ENCODE measurements around the gene PVR. TPM values are rescaled to one million over a fixed set of nuclear protein-coding genes. Genes with fewer than 3 reads are reported as not detected.

The PVR gene
- total RNA-seq, 4 donors from 2014 or later = 26.2 to 49.0 (median 33.3) TPM

DNA sequence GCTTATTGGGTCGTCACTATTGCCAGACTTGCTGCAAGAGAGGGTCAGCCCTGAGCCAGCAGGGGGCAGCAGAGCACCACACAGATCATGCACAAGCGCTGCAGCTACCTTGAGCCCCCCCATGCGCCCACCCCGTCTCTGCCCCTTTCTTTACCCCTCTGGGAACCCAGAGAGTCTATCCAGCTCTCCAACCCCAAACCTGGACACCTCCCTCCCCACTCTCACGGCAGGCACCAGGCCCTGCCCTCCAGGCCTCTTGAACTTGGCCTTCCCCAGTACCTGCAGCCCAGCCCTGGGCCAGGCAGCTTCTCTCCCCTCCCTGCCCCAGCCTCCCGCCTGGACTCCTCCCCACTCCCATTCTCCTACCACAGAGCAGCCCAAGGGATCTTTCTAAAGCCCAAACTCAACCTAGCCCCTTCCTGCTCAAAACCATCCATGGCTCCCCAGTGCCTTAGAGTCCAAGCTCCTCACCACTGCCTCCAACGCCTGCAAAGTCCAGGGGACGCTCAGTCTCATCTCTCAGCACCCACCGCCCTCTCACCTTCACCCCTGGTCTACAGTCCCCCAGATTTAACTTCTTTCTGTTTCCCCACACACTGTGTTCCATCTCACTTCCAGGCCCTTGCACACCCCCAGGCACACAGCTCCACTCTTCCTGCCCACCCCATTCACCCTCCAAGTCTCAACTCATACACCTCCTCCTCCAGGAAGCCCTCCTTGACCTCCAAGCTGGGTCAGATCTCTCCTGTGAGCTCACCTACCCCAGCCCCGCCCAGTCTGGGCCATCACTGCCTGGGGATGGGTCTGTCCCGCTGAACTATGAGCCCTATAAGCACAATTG is 45.8 kb downstream of the PVR start:
- intact Hi-C loops (cut with DNase I; ENCODE audit: low total_unique reads) (loop anchor here (1.0 kb wide), 1 partner anchor 82 kb away; no protein-coding TSS in a partner anchor), in situ Hi-C loops (cut with MboI; ENCODE audit: low pct_ligation_motif_present in 1 of 4, low pct_unique_long_range_greater_than_20kb in 1 of 4, low sequenced_read_pairs in 3 of 4) (no loop called here)
- Histone ChIP-seq H3K4me1 (peaks cover 3 to 49% (median 36%) of the 10 kb centered on the region in 4 donors), H3K4me3 (no peak overlapping the region), H3K27me3 (no peaks in the 10 kb centered on the region), H3K9me3 (no peaks in the 10 kb centered on the region), H3K27ac (peak overlapping the region; percentile 34 to 69 (median 50)), H3K36me3 (no peaks in the 10 kb centered on the region)
- WGBS, 2 donors (ENCODE audit: low coverage in 1 of 2) = 41 to 75% methylated on average over 4 to 11 of the region's 11 CpGs
- peak; percentile 85 for DNase-seq
- TF ChIP-seq EP300 (IDR thresholded peaks at IDR 0.05; ENCODE audit: low read depth) (no peak), POLR2A (IDR thresholded peaks at IDR 0.05) (no peak), POLR2AphosphoS5 (IDR thresholded peaks at IDR 0.05) (no peak)
- TF ChIP-seq, protein P1, sequence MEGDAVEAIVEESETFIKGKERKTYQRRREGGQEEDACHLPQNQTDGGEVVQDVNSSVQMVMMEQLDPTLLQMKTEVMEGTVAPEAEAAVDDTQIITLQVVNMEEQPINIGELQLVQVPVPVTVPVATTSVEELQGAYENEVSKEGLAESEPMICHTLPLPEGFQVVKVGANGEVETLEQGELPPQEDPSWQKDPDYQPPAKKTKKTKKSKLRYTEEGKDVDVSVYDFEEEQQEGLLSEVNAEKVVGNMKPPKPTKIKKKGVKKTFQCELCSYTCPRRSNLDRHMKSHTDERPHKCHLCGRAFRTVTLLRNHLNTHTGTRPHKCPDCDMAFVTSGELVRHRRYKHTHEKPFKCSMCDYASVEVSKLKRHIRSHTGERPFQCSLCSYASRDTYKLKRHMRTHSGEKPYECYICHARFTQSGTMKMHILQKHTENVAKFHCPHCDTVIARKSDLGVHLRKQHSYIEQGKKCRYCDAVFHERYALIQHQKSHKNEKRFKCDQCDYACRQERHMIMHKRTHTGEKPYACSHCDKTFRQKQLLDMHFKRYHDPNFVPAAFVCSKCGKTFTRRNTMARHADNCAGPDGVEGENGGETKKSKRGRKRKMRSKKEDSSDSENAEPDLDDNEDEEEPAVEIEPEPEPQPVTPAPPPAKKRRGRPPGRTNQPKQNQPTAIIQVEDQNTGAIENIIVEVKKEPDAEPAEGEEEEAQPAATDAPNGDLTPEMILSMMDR (IDR thresholded peaks at IDR 0.05) = peak; percentile 89 to 96 (median 94)

DNA sequence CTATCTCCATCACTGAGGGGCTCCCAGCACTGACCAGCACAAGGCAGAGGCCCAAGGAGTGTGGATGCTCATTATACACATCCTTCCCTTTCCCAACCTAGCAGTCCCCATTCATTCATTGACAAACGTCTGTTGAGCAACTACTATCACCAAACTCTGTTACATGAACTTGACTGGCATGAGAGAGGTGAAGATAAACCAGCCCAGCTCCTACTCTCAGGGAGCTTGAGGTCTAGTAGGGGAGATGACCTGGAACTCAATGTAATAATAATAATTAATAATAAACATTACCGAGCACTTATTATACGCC is 46.4 kb downstream of the PVR start:
- WGBS, 2 donors (ENCODE audit: low coverage in 1 of 2) = 89 to 94% methylated on average over 3 of the region's 3 CpGs
- in situ Hi-C loops (cut with MboI; ENCODE audit: low pct_ligation_motif_present in 1 of 4, low pct_unique_long_range_greater_than_20kb in 1 of 4, low sequenced_read_pairs in 3 of 4) = no loop called here
- H3K9me3 ChIP-seq = no peaks in the 10 kb centered on the region
- no peak for DNase-seq
- peak overlapping the region in 3 of 4 donors; percentile 34 to 69 (median 54) for H3K27ac ChIP-seq
- H3K4me3 ChIP-seq = no peak overlapping the region
- intact Hi-C loops (cut with DNase I; ENCODE audit: low total_unique reads) = no loop called here
- TF ChIP-seq, protein P1 (IDR thresholded peaks at IDR 0.05) = no peak
- no peak for TF ChIP-seq POLR2AphosphoS5 (IDR thresholded peaks at IDR 0.05)
- no peak for TF ChIP-seq POLR2A (IDR thresholded peaks at IDR 0.05)
- TF ChIP-seq EP300 (IDR thresholded peaks at IDR 0.05; ENCODE audit: low read depth) = no peak
- H3K27me3 ChIP-seq = no peaks in the 10 kb centered on the region
- H3K4me1 ChIP-seq = peaks cover 3 to 47% (median 37%) of the 10 kb centered on the region in 4 donors
- H3K36me3 ChIP-seq = no peaks in the 10 kb centered on the region

DNA sequence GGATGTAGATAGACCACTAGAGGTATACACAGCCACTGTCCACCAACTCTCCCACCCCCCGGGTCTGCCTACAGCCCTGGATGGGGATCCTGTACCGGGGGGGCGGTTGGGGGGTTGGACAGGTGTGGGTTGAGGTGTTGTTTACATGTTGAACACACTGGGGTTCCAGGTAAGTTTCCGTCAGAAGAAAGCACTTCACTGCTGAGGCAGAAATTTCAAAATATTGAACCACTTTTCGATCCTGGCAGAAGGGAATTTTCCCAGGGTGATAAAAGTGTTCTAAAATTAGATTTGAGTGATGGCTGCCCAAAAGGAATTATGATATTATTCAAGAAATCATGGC is 48.6 kb downstream of the PVR start:
- TF ChIP-seq POLR2A (IDR thresholded peaks at IDR 0.05) (no peak), POLR2AphosphoS5 (IDR thresholded peaks at IDR 0.05) (no peak)
- TF ChIP-seq, protein P1 (IDR thresholded peaks at IDR 0.05) = no peak
- no peak overlapping the region for H3K4me3 ChIP-seq
- peaks cover 3 to 47% (median 40%) of the 10 kb centered on the region in 4 donors for H3K4me1 ChIP-seq
- 0 to 29% methylated on average over 1 to 5 of the region's 5 CpGs for WGBS, 2 donors (ENCODE audit: low coverage in 1 of 2)
- H3K36me3 ChIP-seq = no peaks in the 10 kb centered on the region
- no peaks in the 10 kb centered on the region for H3K27me3 ChIP-seq
- intact Hi-C loops (cut with DNase I; ENCODE audit: low total_unique reads) (no loop called here), in situ Hi-C loops (cut with MboI; ENCODE audit: low pct_ligation_motif_present in 1 of 4, low pct_unique_long_range_greater_than_20kb in 1 of 4, low sequenced_read_pairs in 3 of 4) (no loop called here)
- no peak for DNase-seq
- H3K9me3 ChIP-seq = no peaks in the 10 kb centered on the region
- H3K27ac ChIP-seq = peak overlapping the region; percentile 78 to 91 (median 84)

DNA sequence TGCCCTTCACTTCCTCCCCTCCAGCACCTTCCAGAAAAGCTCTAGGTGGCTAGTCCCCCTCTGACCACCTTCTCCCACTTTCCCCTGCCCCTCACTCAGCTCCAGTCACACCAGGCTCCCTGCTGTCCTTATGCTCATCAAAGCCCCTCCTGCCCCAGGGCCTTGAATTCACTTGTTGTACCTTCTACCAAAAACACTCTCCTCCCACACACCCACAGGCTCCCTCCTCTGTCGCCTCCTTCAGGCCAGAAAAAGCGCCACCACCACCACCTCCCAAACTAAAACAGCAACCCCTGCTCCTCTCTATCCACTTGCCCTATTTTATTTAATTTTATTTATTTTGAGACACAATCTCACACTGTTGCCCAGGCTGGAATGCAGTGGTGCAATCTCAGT is 50.5 kb downstream of the PVR start:
- Histone ChIP-seq H3K9me3 (no peaks in the 10 kb centered on the region), H3K4me1 (peaks cover 3 to 52% (median 40%) of the 10 kb centered on the region in 4 donors), H3K27ac (peak overlapping the region; percentile 84 to 91 (median 88)), H3K27me3 (no peaks in the 10 kb centered on the region), H3K4me3 (no peak overlapping the region), H3K36me3 (no peaks in the 10 kb centered on the region)
- in situ Hi-C loops (cut with MboI; ENCODE audit: low pct_ligation_motif_present in 1 of 4, low pct_unique_long_range_greater_than_20kb in 1 of 4, low sequenced_read_pairs in 3 of 4) (no loop called here), intact Hi-C loops (cut with DNase I; ENCODE audit: low total_unique reads) (no loop called here)
- no peak for DNase-seq
- TF ChIP-seq POLR2A (IDR thresholded peaks at IDR 0.05) (no peak), EP300 (IDR thresholded peaks at IDR 0.05; ENCODE audit: low read depth) (no peak), POLR2AphosphoS5 (IDR thresholded peaks at IDR 0.05) (no peak)
- TF ChIP-seq, protein P1 (IDR thresholded peaks at IDR 0.05) = peak in 3 of 5 experiments; percentile 9 to 45 (median 24)
- 78 to 80% methylated on average over 1 to 2 of the region's 2 CpGs for WGBS, 2 donors (ENCODE audit: low coverage in 1 of 2)
